ENCODE measurements around the gene LHPP. TPM values are rescaled to one million over a fixed set of nuclear protein-coding genes. Genes with fewer than 3 reads are reported as not detected.
"Not testable (repeated sequence)": the region's sequence is repeated elsewhere in the genome, so short reads cannot be mapped to it uniquely, and the experiment has no call there.

The LHPP gene
- total RNA-seq, 2 experiments from 2014 or later, result 17.7 TPM

DNA sequence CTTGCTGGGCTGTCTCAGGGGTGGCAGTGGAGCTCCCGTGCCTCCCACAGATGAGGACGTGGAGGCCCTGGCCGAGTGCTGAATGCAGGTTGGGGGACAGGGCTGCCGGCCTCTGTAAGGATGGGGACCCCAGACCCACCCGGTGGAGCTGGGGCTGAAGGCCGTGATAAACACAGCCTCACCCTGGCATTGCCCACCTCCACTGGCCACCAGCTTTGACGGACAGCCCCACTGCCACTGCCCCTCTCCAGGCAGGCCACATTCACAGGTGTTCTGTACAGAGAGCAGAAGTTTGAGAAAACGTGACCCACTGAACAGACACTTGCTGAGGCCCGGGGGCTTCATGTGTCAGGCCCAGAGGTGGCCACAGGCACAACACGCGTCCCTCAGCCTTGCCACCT, 126.2 kb downstream of the LHPP start:
- intact Hi-C loops (cut with micrococcal nuclease), result no loop called here
- Mint-ChIP-seq H3K9me3 (peaks cover 9% of the 10 kb centered on the region), H3K27me3 (ENCODE audit: low read depth) (no peaks in the 10 kb centered on the region), H3K4me1 (ENCODE audit: low read depth) (no peaks in the 10 kb centered on the region), H3K4me3 (no peak overlapping the region), H3K36me3 (ENCODE audit: low read depth) (peaks cover 5% of the 10 kb centered on the region), H3K27ac (no peak overlapping the region)
- CTCF ChIA-PET, result interaction anchor here (0.7 kb wide), 1 partner anchor 224 kb away, joined by 5 read pairs; no protein-coding TSS in a partner anchor
- DNase-seq, result no peak

DNA sequence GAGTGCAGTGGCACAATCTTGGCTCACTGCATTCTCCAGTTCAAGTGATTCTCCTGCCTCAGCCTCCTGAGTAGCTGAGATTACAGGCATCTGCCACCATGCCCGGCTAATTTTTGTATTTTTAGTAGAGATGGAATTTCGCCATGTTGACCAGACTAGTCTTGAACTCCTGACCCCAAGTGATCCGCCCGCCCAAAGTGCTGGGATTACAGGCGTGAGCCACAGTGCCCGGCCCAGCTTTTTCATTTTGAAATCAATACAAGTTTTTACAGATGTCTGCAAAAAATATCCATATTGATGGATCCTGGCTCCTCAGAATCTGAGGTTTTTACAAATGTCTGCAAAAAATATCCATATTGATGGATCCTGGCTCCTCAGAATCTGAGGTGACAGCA, 126.7 kb downstream of the LHPP start:
- DNase-seq; H3K36me3 Mint-ChIP-seq (ENCODE audit: low read depth); H3K9me3 Mint-ChIP-seq; intact Hi-C loops (cut with micrococcal nuclease); CTCF ChIA-PET; H3K27ac Mint-ChIP-seq; H3K4me1 Mint-ChIP-seq (ENCODE audit: low read depth); H3K27me3 Mint-ChIP-seq (ENCODE audit: low read depth); H3K4me3 Mint-ChIP-seq: not testable (repeated sequence)

DNA sequence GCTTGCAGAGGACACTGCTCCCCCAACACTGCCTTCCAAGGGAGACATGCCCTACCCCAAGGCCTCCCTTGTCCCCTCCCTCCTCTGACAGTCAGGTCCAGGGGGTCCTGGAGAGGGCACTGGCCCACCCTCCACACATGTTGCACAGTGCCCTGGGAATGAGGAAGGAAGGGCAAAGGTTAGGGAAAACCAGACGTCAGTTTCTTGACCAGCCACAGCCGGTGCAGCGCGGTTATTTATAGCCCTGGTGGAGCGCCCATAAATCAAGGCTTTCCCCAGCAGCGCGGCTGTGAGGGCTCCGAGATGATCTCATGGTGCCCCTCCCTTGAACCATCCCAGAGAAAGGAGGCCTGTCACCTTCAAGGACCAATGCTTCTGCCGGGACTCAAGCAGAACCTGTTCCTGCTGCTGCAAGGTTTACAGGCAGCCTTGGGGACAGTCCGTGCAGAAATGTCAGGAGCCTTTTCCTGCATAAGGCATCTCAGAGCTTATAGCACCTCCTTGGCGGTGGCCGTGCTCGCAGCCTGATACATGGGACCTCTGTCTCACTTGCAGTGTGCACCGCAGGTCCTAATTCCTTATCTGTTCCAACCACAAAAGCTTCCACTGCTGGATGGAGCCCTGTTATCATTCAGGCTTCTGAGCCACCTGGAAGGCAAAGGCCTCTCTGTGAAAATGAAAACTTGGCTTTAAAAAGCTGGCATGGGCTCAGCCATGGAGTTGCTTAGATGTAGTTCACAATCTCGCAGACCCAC, 127.3 kb downstream of the LHPP start:
- Mint-ChIP-seq H3K36me3 (ENCODE audit: low read depth) (peaks cover 5% of the 10 kb centered on the region), H3K4me3 (no peak overlapping the region), H3K27ac (no peak overlapping the region), H3K9me3 (peaks cover 9% of the 10 kb centered on the region), H3K4me1 (ENCODE audit: low read depth) (no peaks in the 10 kb centered on the region), H3K27me3 (ENCODE audit: low read depth) (no peaks in the 10 kb centered on the region)
- DNase-seq, result no peak
- intact Hi-C loops (cut with micrococcal nuclease), result no loop called here
- CTCF ChIA-PET, result interaction anchor here (0.5 kb wide), 1 partner anchor 9 kb away, joined by 3 read pairs; no protein-coding TSS in a partner anchor

DNA sequence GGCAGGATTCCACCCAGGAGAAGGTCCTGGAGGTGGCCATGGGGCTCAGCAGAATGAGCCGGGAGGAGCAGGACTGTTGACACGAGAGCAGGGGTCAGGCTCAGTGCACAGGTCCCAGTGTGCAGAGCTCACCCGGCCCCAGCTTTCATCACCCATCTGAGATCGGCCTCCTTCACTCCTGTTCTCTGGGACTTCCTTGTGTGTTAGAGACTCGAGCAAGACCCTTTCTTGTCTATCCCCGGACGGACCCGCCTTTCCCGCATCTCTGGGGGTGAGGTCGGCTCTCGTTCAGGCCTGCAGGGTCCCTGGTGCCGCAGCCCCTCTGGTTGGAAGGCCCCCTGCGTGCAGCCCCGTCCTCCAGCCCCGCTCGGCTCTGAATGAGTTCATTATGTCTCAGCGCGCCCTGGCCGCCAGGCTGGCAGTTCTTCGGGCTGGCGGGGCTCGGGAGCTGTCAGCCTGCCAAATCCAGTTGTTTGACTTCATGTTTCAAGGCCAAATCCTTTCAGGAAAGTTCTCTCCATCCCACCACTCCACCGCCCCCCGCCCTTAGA, 127.9 kb downstream of the LHPP start:
- Mint-ChIP-seq H3K27ac (no peak overlapping the region), H3K36me3 (ENCODE audit: low read depth) (peaks cover 5% of the 10 kb centered on the region), H3K27me3 (ENCODE audit: low read depth) (no peaks in the 10 kb centered on the region), H3K9me3 (peaks cover 9% of the 10 kb centered on the region), H3K4me1 (ENCODE audit: low read depth) (no peaks in the 10 kb centered on the region), H3K4me3 (no peak overlapping the region)
- CTCF ChIA-PET, result interaction anchor here (0.5 kb wide), 1 partner anchor 9 kb away, joined by 3 read pairs; no protein-coding TSS in a partner anchor
- intact Hi-C loops (cut with micrococcal nuclease), result no loop called here
- DNase-seq, result no peak

DNA sequence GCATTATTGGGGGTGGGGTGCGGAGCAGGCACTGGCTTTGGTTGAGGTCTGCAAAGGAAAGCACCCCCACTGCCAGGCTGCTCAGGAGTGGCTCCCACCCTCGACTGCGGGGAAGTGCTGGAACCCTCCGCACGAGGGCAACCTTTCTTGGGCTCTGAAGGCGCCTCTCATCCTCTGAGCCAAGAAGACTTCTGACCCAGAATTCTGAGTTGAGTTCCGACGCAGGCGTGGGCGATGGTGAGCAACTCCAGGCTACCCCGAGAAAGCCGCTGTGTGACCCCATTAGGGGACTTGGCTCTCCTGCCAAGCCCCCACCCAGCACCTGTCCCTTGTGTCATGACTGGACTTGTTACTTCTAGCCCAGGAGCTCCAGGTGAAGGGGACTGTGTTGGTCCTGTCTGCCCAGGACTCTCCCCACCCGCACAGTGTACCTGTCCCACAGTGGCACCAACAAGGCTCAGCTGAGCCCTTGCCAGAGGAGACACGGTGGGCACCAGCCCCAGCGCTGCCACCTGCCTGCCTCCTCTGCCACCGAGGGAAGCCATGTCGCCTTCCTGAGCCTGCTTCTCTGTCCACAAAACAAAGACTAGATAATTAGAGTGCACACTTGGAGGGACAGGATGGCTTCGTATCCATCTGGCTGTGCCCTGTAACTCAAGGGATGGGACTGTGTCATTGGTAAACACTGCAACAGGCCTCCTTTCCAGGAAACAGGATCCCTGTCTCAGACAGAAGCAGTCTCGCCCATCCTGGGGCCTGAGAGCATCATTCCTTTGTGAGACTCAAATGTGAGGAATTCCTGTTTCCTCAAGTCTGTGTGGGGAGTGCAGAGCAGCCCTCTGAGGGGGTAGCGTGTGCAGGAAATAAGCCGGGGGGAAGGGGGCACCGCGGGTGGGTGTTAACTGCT, 128.8 kb downstream of the LHPP start:
- Mint-ChIP-seq H3K9me3 (peaks cover 9% of the 10 kb centered on the region), H3K27me3 (ENCODE audit: low read depth) (no peaks in the 10 kb centered on the region), H3K36me3 (ENCODE audit: low read depth) (peaks cover 5% of the 10 kb centered on the region), H3K4me1 (ENCODE audit: low read depth) (no peaks in the 10 kb centered on the region), H3K4me3 (no peak overlapping the region), H3K27ac (no peak overlapping the region)
- DNase-seq, result no peak
- intact Hi-C loops (cut with micrococcal nuclease), result no loop called here
- CTCF ChIA-PET, result no interaction called here

DNA sequence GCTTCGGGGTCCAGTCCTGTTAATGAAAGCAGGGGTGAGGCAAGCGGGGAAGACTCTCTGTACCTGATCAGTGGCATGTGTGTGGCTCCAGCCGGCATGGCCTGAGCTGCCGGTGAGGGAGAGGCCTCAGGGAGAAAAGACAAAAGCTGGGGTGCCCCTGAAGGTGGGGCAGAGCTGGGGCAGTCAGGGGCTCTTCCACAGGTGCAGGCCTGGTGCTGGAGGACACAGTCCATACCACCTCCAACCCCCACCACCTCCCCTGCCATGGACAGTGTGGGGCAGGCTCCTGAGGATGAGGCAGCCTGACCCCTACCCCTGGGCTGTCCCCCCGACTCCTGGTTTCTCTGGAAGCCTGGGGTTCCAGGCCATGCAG, 129.5 kb downstream of the LHPP start:
- no peak for DNase-seq
- no peaks in the 10 kb centered on the region for H3K4me1 Mint-ChIP-seq (ENCODE audit: low read depth)
- peaks cover 5% of the 10 kb centered on the region for H3K36me3 Mint-ChIP-seq (ENCODE audit: low read depth)
- H3K9me3 Mint-ChIP-seq, result peaks cover 9% of the 10 kb centered on the region
- no peak overlapping the region for H3K27ac Mint-ChIP-seq
- intact Hi-C loops (cut with micrococcal nuclease), result no loop called here
- no peaks in the 10 kb centered on the region for H3K27me3 Mint-ChIP-seq (ENCODE audit: low read depth)
- H3K4me3 Mint-ChIP-seq, result no peak overlapping the region
- CTCF ChIA-PET, result no interaction called here

DNA sequence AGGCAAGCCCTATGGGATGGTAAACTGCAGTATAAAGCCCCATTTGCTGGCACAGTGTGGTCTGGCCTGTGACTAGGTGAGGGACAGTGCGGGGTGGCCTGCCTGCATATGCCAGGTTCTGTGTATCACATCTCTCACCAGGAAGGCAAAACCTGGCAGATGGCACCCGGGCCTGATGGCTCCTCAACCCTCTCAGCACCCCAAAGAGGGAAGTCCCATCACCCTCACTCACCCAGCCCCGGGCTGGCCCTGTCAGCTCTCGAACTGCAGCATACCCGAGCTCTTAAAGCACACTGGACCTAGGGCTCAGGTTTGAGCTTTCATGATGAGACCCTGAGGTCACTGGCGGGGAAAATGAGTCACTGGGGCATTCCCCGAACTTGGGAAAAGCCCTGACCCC, 130.5 kb downstream of the LHPP start:
- CTCF ChIA-PET, result no interaction called here

DNA sequence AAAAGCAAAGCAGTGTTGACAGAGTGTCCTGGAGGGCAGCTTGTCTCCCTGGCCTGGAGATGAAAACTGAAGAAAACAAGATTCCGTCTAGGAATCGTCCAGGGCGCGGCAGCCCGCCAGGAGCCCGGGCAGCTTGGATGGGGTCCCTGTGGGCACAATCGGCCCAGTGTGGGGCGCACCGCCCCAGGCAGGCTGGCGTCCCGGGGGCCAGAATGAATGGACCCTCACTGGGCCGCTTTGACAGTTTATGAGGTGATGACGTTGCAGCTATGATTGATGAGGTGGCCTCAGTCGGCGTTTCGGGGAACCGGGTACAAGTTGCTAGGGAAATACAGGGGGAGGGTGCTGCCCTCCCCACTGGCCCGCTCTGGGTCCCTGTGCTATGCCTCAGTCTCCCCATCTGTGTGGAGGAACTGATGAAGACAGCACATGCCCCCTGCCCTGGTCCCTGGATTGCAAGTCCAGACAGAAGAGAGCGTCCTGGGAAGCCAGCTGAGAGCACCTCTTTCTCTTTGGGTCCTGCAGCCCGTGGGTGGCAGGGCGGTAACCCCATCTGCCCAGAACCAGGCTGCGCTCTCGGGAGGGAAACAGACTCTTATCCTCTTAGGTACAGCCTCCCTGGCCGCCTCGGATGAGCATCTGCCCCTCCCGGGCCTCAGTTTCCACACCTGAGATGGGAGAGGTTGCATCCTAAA, 131.3 kb downstream of the LHPP start:
- no peak for DNase-seq
- peaks cover 5% of the 10 kb centered on the region for H3K36me3 Mint-ChIP-seq (ENCODE audit: low read depth)
- no peaks in the 10 kb centered on the region for H3K4me1 Mint-ChIP-seq (ENCODE audit: low read depth)
- H3K9me3 Mint-ChIP-seq, result peaks cover 9% of the 10 kb centered on the region
- CTCF ChIA-PET, result no interaction called here
- H3K27me3 Mint-ChIP-seq (ENCODE audit: low read depth), result no peaks in the 10 kb centered on the region
- intact Hi-C loops (cut with micrococcal nuclease), result no loop called here
- no peak overlapping the region for H3K27ac Mint-ChIP-seq
- no peak overlapping the region for H3K4me3 Mint-ChIP-seq

More for the DNA sequence above, 130.5 kb downstream of the LHPP start:
- Mint-ChIP-seq H3K27ac (no peak overlapping the region), H3K9me3 (peaks cover 9% of the 10 kb centered on the region), H3K36me3 (ENCODE audit: low read depth) (peaks cover 5% of the 10 kb centered on the region), H3K4me1 (ENCODE audit: low read depth) (no peaks in the 10 kb centered on the region), H3K27me3 (ENCODE audit: low read depth) (no peaks in the 10 kb centered on the region), H3K4me3 (no peak overlapping the region)
- intact Hi-C loops (cut with micrococcal nuclease), result no loop called here
- DNase-seq, result peak; percentile 15

DNA sequence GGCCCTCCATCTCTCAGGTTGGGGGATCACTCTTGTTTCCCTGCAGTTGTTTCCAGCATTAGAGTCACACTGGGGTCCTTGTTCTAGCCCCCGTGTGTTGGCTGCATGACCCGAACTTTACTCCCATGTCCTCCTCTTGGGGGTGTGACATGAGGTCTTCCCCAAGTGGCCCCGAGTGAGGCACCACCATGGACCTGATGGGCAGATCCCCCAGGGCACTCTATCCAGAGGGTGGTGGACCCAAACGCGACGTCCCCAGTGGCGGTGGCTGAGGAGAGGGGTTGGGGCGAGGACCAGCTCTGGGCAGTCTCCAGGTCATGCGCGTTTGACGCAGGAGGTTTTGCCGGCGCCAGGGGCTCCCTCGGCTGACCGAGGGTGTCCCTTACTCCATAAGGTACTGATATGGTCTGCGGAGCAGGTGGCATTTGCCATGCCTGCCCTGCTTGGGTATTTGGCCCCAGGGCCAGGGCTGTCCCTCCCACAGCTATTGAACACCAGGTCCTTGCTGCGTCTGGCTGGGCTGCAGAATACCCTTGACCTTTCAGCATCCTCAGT, 131.9 kb downstream of the LHPP start:
- Mint-ChIP-seq H3K9me3 (peaks cover 9% of the 10 kb centered on the region), H3K27ac (no peak overlapping the region), H3K36me3 (ENCODE audit: low read depth) (peaks cover 5% of the 10 kb centered on the region), H3K4me3 (no peak overlapping the region), H3K27me3 (ENCODE audit: low read depth) (no peaks in the 10 kb centered on the region), H3K4me1 (ENCODE audit: low read depth) (no peaks in the 10 kb centered on the region)
- intact Hi-C loops (cut with micrococcal nuclease), result no loop called here
- no peak for DNase-seq
- CTCF ChIA-PET, result interaction anchor here (0.6 kb wide), 1 partner anchor 126 kb away, joined by 5 read pairs; no protein-coding TSS in a partner anchor

DNA sequence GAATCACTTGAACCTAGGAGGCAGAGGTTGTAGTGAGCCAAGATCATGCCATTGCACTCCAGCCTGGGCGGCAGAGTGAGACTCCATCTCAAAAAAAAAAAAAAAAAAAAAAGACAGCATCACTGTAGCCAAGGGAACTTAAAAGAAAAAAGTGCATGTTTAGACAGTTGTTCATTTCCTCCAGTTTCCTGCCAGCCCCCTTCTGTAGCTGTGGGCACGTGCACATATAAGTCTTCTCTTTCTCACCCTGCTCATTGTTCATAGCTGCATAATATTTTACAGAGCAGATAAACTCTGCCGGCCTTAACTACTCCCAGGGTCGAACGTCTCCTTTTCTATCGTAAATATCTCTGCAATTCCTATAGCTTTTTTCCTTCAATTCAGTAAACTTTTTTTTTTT, 132.6 kb downstream of the LHPP start:
- DNase-seq, result no peak
- H3K4me1 Mint-ChIP-seq (ENCODE audit: low read depth), result no peaks in the 10 kb centered on the region
- CTCF ChIA-PET, result interaction anchor here (0.6 to 0.9 kb wide), 2 partner anchors 125 to 233 kb away, joined by 3 to 5 read pairs; no protein-coding TSS in a partner anchor
- H3K4me3 Mint-ChIP-seq, result no peak overlapping the region
- no peak overlapping the region for H3K27ac Mint-ChIP-seq
- peaks cover 5% of the 10 kb centered on the region for H3K36me3 Mint-ChIP-seq (ENCODE audit: low read depth)
- intact Hi-C loops (cut with micrococcal nuclease), result no loop called here
- no peaks in the 10 kb centered on the region for H3K27me3 Mint-ChIP-seq (ENCODE audit: low read depth)
- peaks cover 9% of the 10 kb centered on the region for H3K9me3 Mint-ChIP-seq

DNA sequence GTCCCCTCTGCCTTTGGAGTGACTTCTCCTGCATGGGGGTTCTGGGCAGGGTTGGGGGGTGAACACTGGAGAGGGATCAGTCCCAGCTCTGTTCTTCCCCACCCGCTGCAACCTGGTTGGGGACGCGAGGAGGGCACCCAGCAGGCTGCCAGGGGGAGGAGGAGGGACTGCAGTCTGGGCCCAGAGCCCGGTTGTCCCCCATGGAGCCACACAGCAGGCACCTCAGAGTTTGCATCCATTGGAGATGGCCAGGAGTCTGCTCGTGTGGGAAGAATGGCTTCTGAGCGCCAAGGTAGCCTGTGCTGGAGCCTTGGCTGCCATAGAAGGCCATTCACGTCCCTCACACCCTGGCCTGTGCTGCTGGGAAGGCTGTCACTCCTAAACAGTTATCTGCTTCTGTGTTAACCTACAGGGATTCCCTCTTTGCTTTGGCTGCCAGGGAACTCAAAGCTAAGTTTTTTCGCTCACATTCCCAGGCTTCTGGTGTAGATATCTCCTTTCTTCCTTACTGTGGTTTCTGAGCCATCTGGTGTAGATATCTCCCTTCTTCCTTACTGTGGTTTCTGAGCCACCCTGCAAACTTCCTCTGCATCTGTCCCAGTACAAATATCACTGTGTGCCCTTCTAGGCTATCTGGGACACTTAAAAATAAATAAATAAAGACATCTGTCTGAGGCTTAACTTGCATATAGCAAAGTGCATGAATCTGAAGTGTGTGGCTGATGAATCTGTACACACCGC, 133.7 kb downstream of the LHPP start:
- Mint-ChIP-seq H3K27me3 (ENCODE audit: low read depth) (no peaks in the 10 kb centered on the region), H3K4me3 (no peak overlapping the region), H3K27ac (no peak overlapping the region), H3K36me3 (ENCODE audit: low read depth) (peaks cover 5% of the 10 kb centered on the region), H3K9me3 (peaks cover 9% of the 10 kb centered on the region), H3K4me1 (ENCODE audit: low read depth) (no peaks in the 10 kb centered on the region)
- no peak for DNase-seq
- CTCF ChIA-PET, result interaction anchor here (0.5 to 0.9 kb wide), 4 partner anchors 191 to 359 kb away, joined by 3 read pairs; no protein-coding TSS in a partner anchor
- intact Hi-C loops (cut with micrococcal nuclease), result no loop called here
